DMS 273 (cell line): Measurements from ENCODE around the gene KCNQ5.
A peak's percentile ranks its signal among the peaks of the same experiment; 100 is the strongest.

ENCODE experiments used
- DNase-seq: peaks from one replicate; lab custom pipeline; 2025; ENCODE audit not compliant: unreplicated experiment; lab: John Stamatoyannopoulos, UW

The KCNQ5 gene

GRCh38 chr6:72639920-72640614 is 18.2 kb downstream of the KCNQ5 start:
- peak; percentile 5 for DNase-seq

GRCh38 chr6:72640615-72640930 is 18.7 kb downstream of the KCNQ5 start:
- DNase-seq: no peak

GRCh38 chr6:72642435-72642834 is 20.6 kb downstream of the KCNQ5 start:
- DNase-seq: no peak

GRCh38 chr6:72643214-72643613 is 21.4 kb downstream of the KCNQ5 start:
- no peak for DNase-seq

- DNase-seq: no peak
Measured at GRCh38 chr6:72646604-72647485, 25.0 kb downstream of the KCNQ5 start.

GRCh38 chr6:72647489-72647888 is 25.6 kb downstream of the KCNQ5 start:
- DNase-seq: no peak

- no peak for DNase-seq
Measured at GRCh38 chr6:72649032-72649984, 27.4 kb downstream of the KCNQ5 start.

GRCh38 chr6:72650081-72650745 is 28.3 kb downstream of the KCNQ5 start:
- DNase-seq: no peak

GRCh38 chr6:72651174-72651573 is 29.3 kb downstream of the KCNQ5 start:
- peak; percentile 9 for DNase-seq

GRCh38 chr6:72651967-72652956 is 30.4 kb downstream of the KCNQ5 start:
- no peak for DNase-seq

GRCh38 chr6:72653026-72653425 is 31.2 kb downstream of the KCNQ5 start:
- no peak for DNase-seq

- no peak for DNase-seq
Measured at GRCh38 chr6:72654071-72654621, 32.3 kb downstream of the KCNQ5 start.

- no peak for DNase-seq
Measured at GRCh38 chr6:72657407-72658197, 35.7 kb downstream of the KCNQ5 start.

GRCh38 chr6:72659754-72660153 is 37.9 kb downstream of the KCNQ5 start:
- no peak for DNase-seq

- no peak for DNase-seq
Measured at GRCh38 chr6:72661411-72661810, 39.5 kb downstream of the KCNQ5 start.

GRCh38 chr6:72665599-72665998 is 43.7 kb downstream of the KCNQ5 start:
- no peak for DNase-seq

- DNase-seq: no peak
Measured at GRCh38 chr6:72669324-72669723, 47.5 kb downstream of the KCNQ5 start.

GRCh38 chr6:72672906-72673305 is 51.0 kb downstream of the KCNQ5 start:
- no peak for DNase-seq

GRCh38 chr6:72674842-72675241 is 53.0 kb downstream of the KCNQ5 start:
- DNase-seq: no peak
